NCI-H1694 (cell line): ENCODE data around the gene PRR4.

ENCODE experiments used
- DNase-seq: peaks from one replicate; lab custom pipeline; 2025; lab: John Stamatoyannopoulos, UW

Gene PRR4, protein sequence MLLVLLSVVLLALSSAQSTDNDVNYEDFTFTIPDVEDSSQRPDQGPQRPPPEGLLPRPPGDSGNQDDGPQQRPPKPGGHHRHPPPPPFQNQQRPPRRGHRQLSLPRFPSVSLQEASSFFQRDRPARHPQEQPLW

DNA sequence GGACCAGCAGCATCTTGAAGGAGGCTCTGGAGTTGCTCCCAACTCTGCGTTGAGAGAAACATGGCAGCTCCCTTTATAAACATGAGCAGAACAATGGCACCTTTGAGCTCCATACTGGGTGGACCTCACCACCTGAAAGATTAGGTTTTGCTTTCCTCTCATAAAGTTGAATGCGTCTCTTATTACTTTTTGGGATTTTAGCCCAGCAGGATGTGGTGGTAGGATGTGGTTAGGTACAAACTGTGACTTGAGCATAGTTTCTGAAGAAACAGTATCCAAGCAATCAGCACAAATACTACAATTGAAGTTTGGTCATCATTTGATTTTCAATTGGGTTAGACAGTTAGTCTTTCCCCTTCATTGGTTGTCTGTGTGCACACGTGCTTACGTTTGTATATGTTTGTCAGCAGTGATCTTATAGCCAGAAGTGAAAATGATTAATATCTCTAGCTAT lies at the start of gene PRR4:
Gene PRR4, minus strand, starts transcription at position 51 of the 454 bp plus-strand sequence. Its CDS starts 38 bp downstream, at position 13.
- no peak for DNase-seq

DNA sequence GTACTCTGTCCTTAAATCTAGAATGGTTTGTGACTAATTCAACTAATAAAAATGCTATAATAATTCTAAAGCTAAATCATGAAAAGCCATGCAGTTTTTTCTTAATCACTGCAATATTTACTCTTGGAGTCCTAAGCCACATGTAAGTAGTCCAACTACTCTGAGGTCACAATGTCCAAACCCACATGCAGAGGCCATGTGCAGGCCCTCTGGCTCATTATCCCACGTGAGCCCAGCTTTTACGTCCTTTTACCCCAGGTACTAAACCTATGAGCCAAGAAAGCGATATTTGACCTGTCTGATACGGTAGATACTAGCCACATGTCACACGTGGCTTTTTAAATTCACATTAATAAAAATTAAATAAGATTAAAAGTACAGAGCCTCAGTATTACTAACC lies 47.6 kb upstream of the PRR4 start:
- no peak for DNase-seq

DNA sequence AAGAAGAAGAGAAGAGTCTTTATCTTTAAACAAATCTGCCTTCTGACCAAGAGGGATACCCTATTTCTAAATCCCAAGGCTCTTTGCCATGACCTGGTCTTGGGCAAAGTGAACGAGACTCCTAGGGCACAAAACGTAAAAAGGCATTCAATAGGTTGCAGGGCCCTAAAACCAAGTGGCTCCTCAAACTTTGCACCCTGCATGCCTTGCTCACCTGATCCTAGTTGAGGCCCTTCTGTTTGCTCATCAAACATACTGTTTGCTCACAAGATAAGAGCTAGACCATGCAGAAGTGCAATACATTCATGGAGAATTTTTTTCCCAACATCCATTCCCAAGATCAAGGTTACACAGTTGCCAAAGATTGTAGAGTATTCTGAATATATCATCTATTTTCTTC lies 42.7 kb upstream of the PRR4 start:
- DNase-seq, result no peak

DNA sequence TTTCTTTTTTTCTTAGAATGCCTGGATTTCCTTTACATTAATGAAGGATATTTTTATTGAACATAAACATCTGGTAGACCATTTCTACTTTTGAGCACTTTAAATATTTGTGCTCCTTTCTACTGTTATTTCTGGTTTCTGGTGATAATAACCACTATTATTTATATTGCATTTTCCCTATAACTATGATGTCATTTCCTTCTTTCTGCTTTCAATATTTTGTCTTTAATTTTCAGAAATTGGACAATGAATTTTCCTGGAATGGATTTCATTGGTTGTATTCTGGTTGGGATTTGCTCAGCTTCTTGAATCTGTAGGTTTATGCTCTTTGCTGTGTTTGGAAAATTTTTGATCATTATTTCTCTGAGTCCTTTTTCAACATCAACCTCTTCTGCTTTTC lies 40.0 kb upstream of the PRR4 start:
- no peak for DNase-seq

DNA sequence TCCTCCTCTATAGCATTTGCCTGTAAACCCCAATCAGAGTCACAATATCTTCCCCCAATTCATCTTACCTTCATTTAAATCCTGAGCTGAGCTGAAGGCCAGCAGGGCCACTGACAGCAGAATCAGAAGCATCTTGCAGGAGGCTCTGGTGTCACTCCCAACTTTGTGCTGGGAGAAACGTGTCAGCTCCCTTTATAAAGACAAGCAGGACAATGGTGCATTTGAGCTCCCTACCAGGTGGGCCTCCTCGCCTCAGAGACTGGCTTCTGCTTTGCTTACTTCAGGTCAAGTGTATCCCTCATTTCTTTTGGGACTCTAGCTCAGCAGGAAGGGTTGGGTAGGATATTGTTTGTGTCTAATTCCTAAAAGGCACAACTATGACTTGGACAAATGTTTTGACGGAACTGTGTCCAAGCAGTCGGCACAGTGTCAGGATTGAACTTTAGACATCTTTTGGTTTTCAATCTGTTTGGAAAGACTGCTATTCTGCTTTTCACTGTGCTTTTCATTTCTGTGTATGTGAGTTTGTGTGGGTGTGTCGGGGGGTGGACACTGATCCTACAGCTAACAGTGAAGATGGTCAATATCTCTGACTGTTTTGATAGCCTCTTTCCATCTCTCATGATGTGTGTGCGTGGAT lies 34.9 kb upstream of the PRR4 start, which contains the start of gene PRH1:
Gene PRH1, minus strand, starts transcription at position 170 of the 640 bp plus-strand sequence. Its CDS starts 38 bp downstream, at position 132.
- no peak for DNase-seq

DNA sequence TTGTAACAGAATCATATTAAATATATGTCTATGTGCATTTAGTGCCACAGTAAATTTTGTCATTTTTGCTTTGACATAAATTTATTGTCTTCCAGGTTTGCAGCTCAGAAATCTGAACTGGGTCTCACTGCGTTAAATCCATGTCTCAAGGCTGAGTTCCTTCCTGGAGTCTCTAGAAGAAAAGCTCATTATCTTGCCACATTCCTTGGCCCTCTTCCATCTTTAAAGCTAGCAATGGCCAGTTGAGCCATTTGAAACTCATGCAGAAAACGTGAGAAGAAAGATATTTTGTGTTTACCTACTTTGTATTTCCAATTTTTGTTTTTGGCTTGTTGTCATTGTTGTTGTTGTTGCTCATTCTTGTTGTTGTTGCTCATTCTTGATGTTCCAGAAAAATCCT lies 24.1 kb upstream of the PRR4 start:
- DNase-seq, result no peak

DNA sequence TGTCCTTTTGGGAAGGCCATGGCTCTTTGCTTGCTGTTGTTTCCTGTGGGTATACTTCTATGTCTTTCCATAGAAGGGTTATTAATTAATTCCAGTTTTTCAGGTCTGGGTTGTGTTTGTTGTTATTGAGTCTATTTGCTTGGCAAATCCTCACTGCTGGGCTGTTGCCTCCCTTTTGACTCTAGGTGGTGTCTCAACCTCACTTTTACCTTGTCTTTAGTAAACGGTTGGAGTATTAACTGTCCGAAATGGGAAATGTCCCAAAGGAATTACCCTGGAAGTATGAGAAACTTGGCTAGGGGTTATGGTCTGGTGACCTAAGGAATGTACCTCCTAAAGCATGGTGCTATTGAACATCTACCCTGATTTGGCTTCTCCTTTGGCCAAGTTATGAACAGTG lies 18.1 kb upstream of the PRR4 start:
- DNase-seq, result no peak

DNA sequence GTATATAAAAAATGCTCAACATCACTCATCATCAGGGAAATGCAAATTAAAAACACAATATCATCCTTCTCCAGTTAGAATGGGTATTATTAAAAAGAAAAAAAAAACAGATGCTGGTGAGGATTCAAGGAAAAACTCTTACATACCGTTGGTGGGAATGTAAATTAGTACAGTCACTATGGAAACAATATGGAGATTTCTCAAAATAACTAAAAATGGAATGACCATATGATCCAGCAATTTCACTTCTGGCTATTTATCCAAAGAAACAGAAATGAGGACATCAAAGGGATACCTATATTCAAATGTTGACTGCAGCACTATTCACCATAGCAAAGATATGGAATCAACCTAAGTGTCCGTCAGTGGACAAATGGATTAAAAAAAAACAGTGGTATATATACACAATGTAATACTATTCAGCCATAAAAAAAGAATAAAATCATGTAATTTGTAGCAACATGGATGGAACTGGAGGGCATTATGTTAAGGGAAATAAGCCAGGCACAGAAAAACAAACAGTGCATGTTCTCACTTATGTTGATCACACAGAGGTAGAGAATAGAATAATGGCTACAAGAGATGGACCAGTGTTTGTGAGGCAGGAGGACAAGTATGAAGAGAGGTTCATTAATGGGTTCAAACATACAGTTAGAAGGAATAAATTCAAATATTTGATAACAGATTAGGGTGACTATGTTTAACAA lies 14.4 kb upstream of the PRR4 start:
- DNase-seq, result no peak

DNA sequence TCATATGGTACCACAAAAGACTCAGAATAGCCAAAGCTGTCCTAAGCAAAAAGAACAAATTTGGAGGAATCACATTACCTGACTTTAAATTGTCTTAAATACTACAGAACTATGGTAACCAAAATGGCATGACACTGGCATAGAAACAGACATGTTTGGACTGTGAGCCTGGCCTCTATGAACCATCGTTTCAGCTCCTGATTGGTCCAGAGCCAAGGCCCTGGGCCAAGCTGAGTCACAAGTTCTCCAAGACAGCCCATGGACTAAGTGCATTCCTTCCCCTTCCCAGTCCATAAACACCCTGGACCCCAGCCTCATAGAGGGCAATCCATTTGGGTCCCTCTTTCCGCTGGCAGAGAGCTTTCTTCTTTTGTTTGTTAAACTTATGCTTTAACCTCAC lies 12.1 kb upstream of the PRR4 start:
- DNase-seq, result no peak

DNA sequence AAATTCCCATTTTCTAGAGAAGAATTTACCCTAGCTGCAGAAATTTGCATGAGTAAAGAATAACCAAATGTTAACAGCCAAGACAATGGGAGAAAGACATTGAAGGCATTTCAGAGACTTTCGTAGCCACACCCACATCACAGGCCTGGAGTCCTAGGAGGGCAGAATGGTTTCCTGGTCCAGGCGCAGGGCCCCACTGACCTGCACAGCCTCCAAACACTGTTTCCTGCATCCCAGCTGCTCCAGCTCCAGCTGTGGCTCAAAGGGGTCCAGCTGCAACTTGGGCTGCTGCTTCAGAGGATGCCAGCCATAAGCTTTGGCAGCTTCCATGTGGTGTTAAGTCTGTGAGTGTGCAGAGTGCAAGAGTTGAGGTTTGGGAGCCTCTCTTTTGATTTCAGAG lies 6.5 kb upstream of the PRR4 start:
- DNase-seq, result no peak

DNA sequence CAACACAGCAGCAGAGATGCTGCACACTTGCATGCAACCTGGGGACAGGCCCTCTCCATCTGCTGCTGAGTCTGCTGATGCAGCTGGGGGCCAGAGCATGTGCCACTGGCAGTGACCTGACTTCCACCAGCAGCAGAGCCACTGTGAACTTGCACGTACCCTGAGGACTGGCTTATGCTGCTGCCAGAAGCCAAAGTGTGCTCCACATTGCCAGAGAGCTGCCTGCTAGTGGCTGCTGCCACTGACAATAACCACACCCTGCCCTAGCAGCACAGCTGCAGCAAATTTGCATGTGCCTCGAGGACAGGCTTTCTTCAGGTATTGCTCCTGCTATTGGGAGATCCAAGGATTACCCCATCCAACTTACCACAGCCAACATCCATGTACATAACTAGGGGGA lies 4.5 kb upstream of the PRR4 start:
- DNase-seq, result no peak

DNA sequence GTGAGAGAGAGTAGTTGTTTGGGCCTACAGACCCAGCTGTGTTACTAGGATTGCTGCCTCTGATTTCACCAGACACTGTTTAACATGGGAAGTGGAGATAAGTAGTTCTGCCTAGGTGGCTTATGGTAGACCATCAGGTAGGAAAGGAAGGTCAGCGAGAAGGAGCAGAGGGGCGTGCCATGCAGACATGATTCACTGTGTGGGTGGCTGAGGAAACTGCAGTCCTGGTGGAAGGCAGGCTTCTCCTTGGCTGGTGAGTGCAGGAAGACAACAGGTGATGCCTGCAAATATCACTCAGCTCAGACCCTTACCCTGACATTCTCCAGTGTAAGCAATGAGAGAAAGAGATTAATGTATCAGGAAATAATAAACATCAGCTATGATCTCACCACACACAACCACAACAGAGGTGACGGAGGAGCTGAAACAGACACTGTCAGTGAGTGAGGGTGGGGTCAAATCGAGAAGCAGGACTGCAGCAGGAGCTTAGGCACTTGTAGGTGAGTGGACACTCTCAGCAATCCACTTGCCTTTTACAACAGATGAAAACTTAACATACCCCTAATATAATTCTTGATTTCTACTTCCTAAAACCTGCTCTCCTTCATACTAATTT lies 2.1 kb upstream of the PRR4 start:
- DNase-seq, result no peak

DNA sequence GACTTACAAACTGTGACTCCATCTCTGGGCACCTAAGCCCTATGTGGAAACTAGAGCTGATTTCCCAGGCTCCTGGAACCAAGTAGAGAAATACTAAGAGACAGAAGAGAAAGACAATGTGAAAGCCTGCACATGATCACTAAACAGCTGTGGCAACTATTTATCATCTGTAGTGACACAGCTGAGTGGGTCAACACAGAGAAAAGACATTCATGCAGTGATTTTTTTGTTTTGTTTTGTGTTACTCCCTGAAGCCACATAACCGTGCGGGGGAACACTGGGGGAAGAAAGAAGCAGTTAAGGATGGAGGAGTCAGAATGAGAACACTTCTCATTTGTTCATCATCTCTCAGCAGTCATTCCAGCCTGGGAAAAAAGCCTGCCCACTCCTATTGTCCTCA lies 1.5 kb downstream of the PRR4 start:
- DNase-seq, result no peak

DNA sequence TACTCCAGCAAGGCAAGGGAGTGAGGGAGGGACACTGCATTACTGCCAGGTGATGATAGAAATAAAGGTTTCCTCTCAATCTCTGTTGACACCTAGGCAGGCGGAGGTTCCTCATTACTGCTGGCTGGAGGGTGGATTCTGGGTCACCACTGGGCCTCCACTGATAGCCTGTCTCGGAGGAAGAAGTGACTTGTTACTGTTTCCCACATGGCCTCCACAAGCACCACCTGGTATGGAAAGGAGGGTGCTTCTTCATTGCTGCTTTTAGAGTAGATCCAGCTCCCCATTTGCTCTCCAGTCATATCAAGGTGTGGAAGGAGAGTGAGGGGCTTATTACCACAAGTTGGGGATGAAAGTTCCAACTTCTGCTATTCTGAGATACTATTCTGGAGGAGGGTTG lies 6.4 kb downstream of the PRR4 start:
- no peak for DNase-seq

DNA sequence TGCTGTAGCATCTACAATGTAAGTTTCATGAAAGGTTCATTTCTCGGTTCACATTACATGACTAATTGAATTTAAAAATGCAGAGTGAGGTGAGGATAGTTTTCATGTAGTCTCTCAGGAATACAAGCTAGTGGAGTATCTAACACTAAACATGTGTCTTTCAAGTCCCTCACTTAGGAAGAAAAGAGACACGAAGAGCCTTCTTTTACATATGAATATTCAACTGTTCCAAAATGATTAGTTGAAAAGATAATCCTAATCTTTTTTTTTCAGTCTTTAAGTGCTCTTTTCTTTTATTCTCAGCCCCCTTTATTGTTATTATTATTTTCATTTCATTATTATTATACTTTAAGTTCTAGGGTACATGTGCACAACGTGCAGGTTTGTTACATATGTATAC lies 10.8 kb downstream of the PRR4 start:
- DNase-seq, result no peak

DNA sequence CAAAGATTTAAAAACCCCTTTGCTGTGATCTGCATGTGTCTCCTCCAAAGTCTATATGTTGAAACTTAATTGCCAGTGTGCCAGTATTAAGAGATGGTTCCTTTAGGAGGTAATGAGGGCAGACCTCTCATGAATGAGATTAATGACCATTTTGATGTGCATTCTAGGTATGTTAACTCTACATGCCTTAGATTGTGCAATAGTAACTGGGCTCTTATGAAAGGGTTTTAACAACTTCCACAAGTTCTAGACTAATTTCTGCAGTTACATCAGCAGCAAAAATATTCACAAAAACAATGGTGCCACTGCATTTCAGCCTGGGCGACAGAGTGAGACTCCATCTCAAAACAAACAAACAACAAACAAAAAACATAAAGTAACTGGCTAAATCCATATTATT lies 19.3 kb downstream of the PRR4 start:
- no peak for DNase-seq

DNA sequence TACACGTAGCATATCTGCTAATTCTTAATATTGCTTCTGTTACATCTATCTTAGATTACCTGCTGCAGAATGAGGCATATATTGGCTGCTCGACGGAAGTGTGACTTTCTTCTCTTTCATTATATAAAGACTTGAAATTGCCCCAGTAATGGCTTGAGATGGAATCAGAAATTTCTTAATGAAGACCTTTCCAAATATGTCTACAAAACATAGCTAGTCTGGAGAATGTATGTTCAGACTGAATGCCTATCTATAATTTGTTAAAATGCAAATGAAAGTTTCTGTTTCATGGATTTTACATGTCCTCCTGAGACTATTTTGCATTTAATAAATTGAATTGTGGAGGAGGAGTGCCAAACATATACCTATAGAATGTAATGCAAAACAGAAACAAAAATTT lies 23.0 kb downstream of the PRR4 start, which contains the start of gene TAS2R10:
Gene TAS2R10, minus strand, starts transcription at position 101 of the 400 bp plus-strand sequence. Its CDS starts 89 bp downstream, at position 12.
- DNase-seq, result no peak

DNA sequence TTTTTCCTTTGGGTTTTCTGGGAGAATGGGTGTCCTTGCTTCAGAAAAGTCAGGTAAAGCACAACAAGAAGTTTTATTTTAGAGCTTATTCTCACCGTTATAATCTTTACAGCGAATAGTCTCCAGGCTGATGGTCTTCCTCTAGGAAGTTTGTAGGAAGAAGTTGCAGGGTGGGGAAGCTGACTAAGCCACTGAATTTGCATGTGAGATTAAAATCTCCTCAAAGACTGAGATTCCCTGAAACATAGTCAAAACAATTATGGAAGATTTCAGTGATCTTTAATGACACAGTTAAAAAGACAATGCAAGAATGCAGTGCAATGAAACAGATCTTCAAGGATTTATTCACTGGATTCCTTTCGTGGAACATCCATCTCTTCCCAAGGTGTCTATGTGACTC lies 24.3 kb downstream of the PRR4 start:
- DNase-seq, result no peak

DNA sequence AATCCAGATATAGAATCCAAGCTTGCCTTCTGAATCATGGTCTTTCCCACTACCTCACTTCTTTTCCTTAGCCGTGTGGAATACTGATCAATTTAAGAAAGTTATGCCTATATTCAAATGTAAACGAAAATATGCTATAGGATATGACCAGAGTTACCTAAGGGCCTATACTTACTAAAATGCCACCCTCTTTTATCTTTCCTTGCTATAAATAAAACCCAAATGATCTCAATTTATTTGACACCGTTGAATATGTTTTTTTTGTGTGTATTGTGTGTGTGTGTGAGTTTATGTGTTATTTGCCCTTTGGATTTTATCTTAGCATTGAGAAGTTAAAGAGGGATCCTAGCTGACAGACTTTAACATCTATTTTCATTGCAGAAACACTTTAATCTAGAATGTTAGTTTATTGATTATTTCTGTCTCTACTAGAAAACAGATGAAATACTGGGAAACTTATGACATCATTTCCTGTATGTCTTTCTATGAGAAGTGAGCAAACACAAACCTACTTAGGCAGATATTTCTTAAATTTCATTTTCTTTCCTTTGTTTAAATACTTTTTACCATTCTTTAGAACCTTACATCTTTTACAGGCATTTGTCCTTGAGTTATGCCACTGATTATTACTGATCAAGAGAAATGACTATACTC lies 37.3 kb downstream of the PRR4 start:
- no peak for DNase-seq

DNA sequence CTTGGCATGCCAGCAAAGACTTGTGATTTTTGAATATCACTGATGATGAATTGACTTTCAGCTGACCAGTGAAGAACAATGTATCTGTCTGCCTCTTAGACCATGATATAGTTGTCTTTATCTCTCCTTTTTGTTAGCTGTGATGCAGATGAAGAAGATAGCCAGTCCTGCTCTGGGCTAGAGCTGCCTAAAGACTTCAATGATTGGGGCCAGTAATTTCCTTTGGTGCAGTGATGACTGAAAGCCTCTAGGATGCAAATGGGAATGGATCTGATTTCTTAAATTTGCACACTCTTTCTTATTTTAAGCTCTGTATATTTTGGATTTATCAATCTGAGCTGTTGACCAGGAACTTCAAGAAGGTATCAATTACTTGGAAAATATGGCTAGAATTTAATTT lies 39.2 kb downstream of the PRR4 start, which contains the start of gene TAS2R9:
Gene TAS2R9, minus strand, starts transcription at position 101 of the 400 bp plus-strand sequence. Its CDS starts 93 bp downstream, at position 8.
- no peak for DNase-seq

DNA sequence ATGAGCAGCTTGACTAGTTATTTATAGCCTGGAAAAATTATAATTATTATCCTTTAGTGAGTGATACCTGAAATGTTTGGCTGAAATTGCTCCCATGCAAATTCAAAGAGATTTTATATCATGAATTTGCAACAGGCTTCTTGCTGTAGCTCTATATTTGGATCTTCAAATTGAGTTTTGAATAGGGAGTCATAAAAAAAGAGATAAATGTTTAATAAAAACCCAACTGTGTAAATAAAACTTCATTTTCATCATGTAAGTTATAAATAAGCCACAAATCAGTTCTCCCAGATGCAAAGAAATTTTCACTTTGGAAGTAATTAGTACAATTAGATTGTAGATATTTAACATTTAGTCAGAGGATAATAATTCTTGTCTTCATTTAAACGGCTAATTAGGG lies 42.1 kb downstream of the PRR4 start, which contains the start of gene TAS2R8:
Gene TAS2R8, minus strand, starts transcription at position 101 of the 400 bp plus-strand sequence. CDS start 306 bp downstream, outside the sequence.
- no peak for DNase-seq

DNA sequence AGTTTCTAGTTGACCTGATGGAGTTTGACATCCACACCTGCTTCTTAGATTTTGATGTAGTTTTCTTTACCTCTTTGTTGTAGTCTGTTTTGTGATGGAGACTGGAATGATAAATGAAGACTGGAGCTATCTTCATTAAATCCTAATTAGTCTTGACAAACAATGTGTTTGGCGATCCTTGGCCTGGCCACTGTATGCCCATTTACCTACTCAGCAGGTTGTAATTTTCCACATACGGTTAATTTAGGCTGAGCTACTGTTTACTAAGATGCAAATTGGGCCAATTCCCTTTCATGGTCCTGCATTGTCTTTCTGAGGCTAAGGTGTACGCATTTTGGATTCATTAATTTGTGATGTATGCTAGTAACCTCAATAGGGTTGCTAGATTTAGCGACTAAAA lies 46.7 kb downstream of the PRR4 start, which contains the start of gene TAS2R7:
Gene TAS2R7, minus strand, starts transcription at position 41 of the 400 bp plus-strand sequence. CDS start 57 bp downstream, outside the sequence.
- no peak for DNase-seq
